PC-3 (cell line): Measurements from ENCODE around the gene CSMD2. TPM values are rescaled to one million over a fixed set of nuclear protein-coding genes. Genes with fewer than 3 reads are reported as not detected.

Source experiments
- ATAC-seq: fragments of 200-7000 bp; cut with Tn5 transposase; 2 replicates; pipeline ENCODE4 v1.9.1; 2020; ENCODE audit warnings: mild to moderate bottlenecking, moderate library complexity
- BruUV-seq: library from RNA; stranded (reverse); fragments of 400-500 nt; replicated peaks from 2 replicates; lab custom pipeline; 2021; lab: Mats Ljungman, UMichigan
- CTCF ChIA-PET: fragments of 300-600 bp; sonication (Branson Sonifier 250); formaldehyde crosslinking; loops from one replicate; lab custom pipeline; 2022; ENCODE audit warnings: antibody characterized with exemption; lab: Charles Lee
- POLR2A ChIA-PET: fragments of 300-600 bp; sonication (Branson Sonifier 250); formaldehyde crosslinking; loops from one replicate; lab custom pipeline; 2022; ENCODE audit warnings: antibody characterized with exemption; ENCODE audit not compliant: unreplicated experiment; lab: Charles Lee
- DNase-seq: peaks from one replicate; pipeline ENCODE4 v3.0.0-alpha.2; 2015
- H2AFZ ChIP-seq: fragments of 300-600 bp; sonication (generic); 2 replicates; pipeline ENCODE4 v1.6.0; 2016; ENCODE audit warnings: antibody characterized with exemption, low read length
- H3F3A ChIP-seq: fragments of 300-600 bp; sonication (generic); one replicate; pipeline ENCODE4 v1.6.0; 2017; ENCODE audit warnings: antibody characterized with exemption, low read length, control low read depth, mild to moderate bottlenecking; ENCODE audit not compliant: unreplicated experiment
- H3K27ac ChIP-seq: fragments of 300-600 bp; sonication (generic); 2 replicates; pipeline ENCODE4 v1.5.1; 2016; ENCODE audit warnings: mild to moderate bottlenecking, low read length
- H3K27me3 ChIP-seq: fragments of 300-600 bp; sonication (generic); 2 replicates; pipeline ENCODE4 v1.6.1; 2016; ENCODE audit warnings: low read length, mixed read lengths
- H3K36me3 ChIP-seq: fragments of 300-600 bp; sonication (generic); 2 replicates; pipeline ENCODE4 v1.6.1; 2016; ENCODE audit warnings: low read depth, mixed run types, low read length, mixed read lengths
- H3K4me1 ChIP-seq: fragments of 300-600 bp; sonication (generic); 2 replicates; pipeline ENCODE4 v1.5.1; 2016; ENCODE audit warnings: low read length; ENCODE audit not compliant: insufficient read depth
- H3K4me2 ChIP-seq: fragments of 300-600 bp; sonication (generic); 2 replicates; pipeline ENCODE4 v1.6.0; 2016; ENCODE audit warnings: low read length
- H3K4me3 ChIP-seq: fragments of 300-600 bp; sonication (generic); 2 replicates; pipeline ENCODE4 v1.5.1; 2016; ENCODE audit warnings: mild to moderate bottlenecking, low read length, mixed read lengths
- H3K79me2 ChIP-seq: fragments of 300-600 bp; sonication (generic); 2 replicates; pipeline ENCODE4 v1.6.1; 2017; ENCODE audit warnings: low read length, mixed read lengths
- H3K9ac ChIP-seq: fragments of 300-600 bp; sonication (generic); 2 replicates; pipeline ENCODE4 v1.6.0; 2016; ENCODE audit warnings: mild to moderate bottlenecking, low read length
- H3K9me2 ChIP-seq: fragments of 300-600 bp; sonication (generic); replicated peaks from 2 replicates; pipeline ENCODE4 v1.6.1; 2016; ENCODE audit warnings: mixed run types, low read length, mixed read lengths
- H3K9me3 ChIP-seq: fragments of 300-600 bp; sonication (generic); 2 replicates; pipeline ENCODE4 v1.6.1; 2016; ENCODE audit warnings: low read length, mixed read lengths
- H4K20me1 ChIP-seq: fragments of 300-600 bp; sonication (generic); 2 replicates; pipeline ENCODE4 v1.6.1; 2016; ENCODE audit warnings: low read length, mixed read lengths
- CTCF ChIP-seq: fragments of 300-600 bp; sonication (generic); conservative IDR thresholded peaks from 2 replicates; pipeline ENCODE4 v1.5.1; 2017; ENCODE audit warnings: antibody characterized with exemption, low read depth, mild to moderate bottlenecking, low read length
- EZH2 ChIP-seq: fragments of 300-600 bp; sonication (generic); IDR thresholded peaks from one replicate; pipeline ENCODE4 v1.6.1; 2017; ENCODE audit warnings: antibody characterized with exemption, mild to moderate bottlenecking, low read length; ENCODE audit not compliant: unreplicated experiment
- EZH2phosphoT487 ChIP-seq: fragments of 300-600 bp; sonication (generic); IDR thresholded peaks from 2 replicates; pipeline ENCODE4 v1.6.1; 2018; ENCODE audit warnings: mild to moderate bottlenecking, antibody characterized with exemption, low read length, borderline replicate concordance
- intact Hi-C: fragments of 100-400 bp; cut with micrococcal nuclease; formaldehyde crosslinking; loops from 2 replicates; pipeline ENCODE4 v1.9.0; 2023
- total RNA-seq: library from RNA; depleted of rRNA; stranded (reverse); fragments of >200 nt; gene quantifications from 2 replicates; pipeline ENCODE4 v1.2.3, GENCODE V29; 2014

The CSMD2 gene
- total RNA-seq, 1 experiment from 2014 or later, result not detected

- Histone ChIP-seq H4K20me1 (no peaks in the 10 kb centered on the region), H3K9me2 (no peaks in the 10 kb centered on the region), H3K4me1 (no peaks in the 10 kb centered on the region), H3K4me3 (no peak overlapping the region), H2AFZ (no peak overlapping the region), H3K36me3 (no peaks in the 10 kb centered on the region), H3K9me3 (no peaks in the 10 kb centered on the region), H3K27ac (no peak overlapping the region), H3K9ac (no peak overlapping the region), H3K79me2 (no peaks in the 10 kb centered on the region), H3F3A (no peaks in the 10 kb centered on the region), H3K4me2 (no peak overlapping the region), H3K27me3 (peaks cover 71% of the 10 kb centered on the region)
- DNase-seq (no peak), ATAC-seq (no peak)
- BruUV-seq, result no TSS peak
- POLR2A ChIA-PET, result no interaction called here
- CTCF ChIA-PET, result no interaction called here
- intact Hi-C loops, result no loop called here
- TF ChIP-seq EZH2 (no peak), CTCF (no peak), EZH2phosphoT487 (no peak)
Measured at GRCh38 chr1:33577663-33578062, 587.4 kb downstream of the CSMD2 start.

GRCh38 chr1:33576821-33577599 lies 588.0 kb downstream of the CSMD2 start:
- no peaks in the 10 kb centered on the region for H3K9me2 ChIP-seq
- no peak for ATAC-seq
- TF ChIP-seq EZH2 (no peak), EZH2phosphoT487 (no peak), CTCF (no peak)
- peaks cover 76% of the 10 kb centered on the region for H3K27me3 ChIP-seq
- H3F3A ChIP-seq, result no peaks in the 10 kb centered on the region
- intact Hi-C loops, result no loop called here
- no peak overlapping the region for H3K4me2 ChIP-seq
- H3K79me2 ChIP-seq, result no peaks in the 10 kb centered on the region
- no TSS peak for BruUV-seq
- ChIA-PET CTCF (no interaction called here), POLR2A (no interaction called here)
- no peaks in the 10 kb centered on the region for H3K4me1 ChIP-seq
- no peaks in the 10 kb centered on the region for H4K20me1 ChIP-seq
- no peak overlapping the region for H3K4me3 ChIP-seq
- DNase-seq, result no peak
- H3K9ac ChIP-seq, result no peak overlapping the region
- no peak overlapping the region for H3K27ac ChIP-seq
- H3K36me3 ChIP-seq, result no peaks in the 10 kb centered on the region
- no peak overlapping the region for H2AFZ ChIP-seq
- no peaks in the 10 kb centered on the region for H3K9me3 ChIP-seq

GRCh38 chr1:33575324-33575879 lies 589.6 kb downstream of the CSMD2 start:
- intact Hi-C loops, result no loop called here
- H3K4me2 ChIP-seq, result no peak overlapping the region
- H3K4me3 ChIP-seq, result no peak overlapping the region
- BruUV-seq, result no TSS peak
- H3K27me3 ChIP-seq, result peaks cover 82% of the 10 kb centered on the region
- no peaks in the 10 kb centered on the region for H3K4me1 ChIP-seq
- no peaks in the 10 kb centered on the region for H4K20me1 ChIP-seq
- H3K9me3 ChIP-seq, result no peaks in the 10 kb centered on the region
- no peaks in the 10 kb centered on the region for H3K36me3 ChIP-seq
- no peak overlapping the region for H3K9ac ChIP-seq
- CTCF ChIA-PET, result no interaction called here
- H3K79me2 ChIP-seq, result no peaks in the 10 kb centered on the region
- no peak overlapping the region for H2AFZ ChIP-seq
- H3K27ac ChIP-seq, result no peak overlapping the region
- TF ChIP-seq EZH2phosphoT487 (no peak), EZH2 (no peak), CTCF (no peak)
- no peaks in the 10 kb centered on the region for H3K9me2 ChIP-seq
- no peaks in the 10 kb centered on the region for H3F3A ChIP-seq
- ATAC-seq (no peak), DNase-seq (no peak)
- POLR2A ChIA-PET, result no interaction called here
